ENCODE measurements around the gene CRTC3.
"Not testable (repeated sequence)": the region's sequence is repeated elsewhere in the genome, so short reads cannot be mapped to it uniquely, and the experiment has no call there.

DNA sequence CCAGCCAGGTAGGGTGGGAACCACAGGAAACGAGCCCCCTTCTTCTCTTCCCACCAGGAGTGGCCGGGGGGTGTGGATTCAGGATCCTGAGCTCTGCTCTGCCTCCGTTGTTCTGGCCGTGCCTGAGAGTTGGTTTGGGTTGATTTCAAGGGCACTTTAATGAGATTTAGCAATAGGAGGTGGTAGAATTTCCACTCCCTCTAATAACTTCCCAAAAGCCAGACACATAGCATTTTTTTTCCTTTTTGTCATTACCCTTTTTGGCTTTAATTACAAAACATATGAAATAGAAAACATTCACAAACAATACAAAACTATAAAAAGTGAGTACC lies 131.2 kb downstream of the CRTC3 start:
- TF ChIP-seq, protein P1, sequence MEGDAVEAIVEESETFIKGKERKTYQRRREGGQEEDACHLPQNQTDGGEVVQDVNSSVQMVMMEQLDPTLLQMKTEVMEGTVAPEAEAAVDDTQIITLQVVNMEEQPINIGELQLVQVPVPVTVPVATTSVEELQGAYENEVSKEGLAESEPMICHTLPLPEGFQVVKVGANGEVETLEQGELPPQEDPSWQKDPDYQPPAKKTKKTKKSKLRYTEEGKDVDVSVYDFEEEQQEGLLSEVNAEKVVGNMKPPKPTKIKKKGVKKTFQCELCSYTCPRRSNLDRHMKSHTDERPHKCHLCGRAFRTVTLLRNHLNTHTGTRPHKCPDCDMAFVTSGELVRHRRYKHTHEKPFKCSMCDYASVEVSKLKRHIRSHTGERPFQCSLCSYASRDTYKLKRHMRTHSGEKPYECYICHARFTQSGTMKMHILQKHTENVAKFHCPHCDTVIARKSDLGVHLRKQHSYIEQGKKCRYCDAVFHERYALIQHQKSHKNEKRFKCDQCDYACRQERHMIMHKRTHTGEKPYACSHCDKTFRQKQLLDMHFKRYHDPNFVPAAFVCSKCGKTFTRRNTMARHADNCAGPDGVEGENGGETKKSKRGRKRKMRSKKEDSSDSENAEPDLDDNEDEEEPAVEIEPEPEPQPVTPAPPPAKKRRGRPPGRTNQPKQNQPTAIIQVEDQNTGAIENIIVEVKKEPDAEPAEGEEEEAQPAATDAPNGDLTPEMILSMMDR (IDR thresholded peaks at IDR 0.05; ENCODE audit: insufficient read depth, low read depth, low read length) = not testable (repeated sequence)
- TF ChIP-seq EZH2 (IDR thresholded peaks at IDR 0.05; ENCODE audit: insufficient read depth, low read length) = not testable (repeated sequence)
